Thoracic aorta (tissue), 2 donors: Measurements from ENCODE around the gene FSCN2. TPM values are rescaled to one million over a fixed set of nuclear protein-coding genes. Genes with fewer than 3 reads are reported as not detected.

Experiments
- ATAC-seq: fragments of 150-250 bp; one replicate; pipeline ENCODE4 v1.8.0; 2017; ENCODE audit warnings: low read depth; ENCODE audit not compliant: insufficient number of reproducible peaks, low FRiP score
- DNase-seq: peaks from one replicate; pipeline ENCODE4 v3.0.0-alpha.2; 2020; ENCODE audit warnings: low spot score
- H3K27ac ChIP-seq, 2 donors: fragments of 200-600 bp; sonication (generic); 1 replicate in 1 of 2; 2 replicates in 1 of 2; pipeline ENCODE4 v1.5.1; 2016; ENCODE audit warnings: mild to moderate bottlenecking in 2 of 2, moderate library complexity in 2 of 2
- H3K27me3 ChIP-seq: fragments of 200-600 bp; sonication (generic); replicated peaks from 2 replicates; pipeline ENCODE4 v1.6.0; 2016; ENCODE audit warnings: mild to moderate bottlenecking; ENCODE audit not compliant: insufficient read depth
- H3K36me3 ChIP-seq: fragments of 200-600 bp; sonication (generic); one replicate; pipeline ENCODE4 v1.5.1; 2016
- H3K4me1 ChIP-seq, 2 donors: fragments of 200-600 bp; sonication (generic); 1 replicate in 1 of 2; 2 replicates in 1 of 2; pipeline versions ENCODE4 v1.5.1 to v1.6.0; 2016; ENCODE audit warnings: low read depth in 2 of 2, mild to moderate bottlenecking in 1 of 2; ENCODE audit not compliant: control insufficient read depth in 1 of 2
- H3K4me3 ChIP-seq: fragments of 200-600 bp; sonication (generic); 2 replicates; pipeline ENCODE4 v1.5.1; 2016; ENCODE audit warnings: mild to moderate bottlenecking
- H3K9me3 ChIP-seq: fragments of 200-600 bp; sonication (generic); 2 replicates; pipeline ENCODE4 v1.5.1; 2016
- total RNA-seq, 2 donors: library from RNA; depleted of rRNA; stranded (reverse); fragments of >200 nt; gene quantifications; one replicate each; pipeline versions ENCODE4 v1.1.0 to v1.2.3, GENCODE V29; 2016
- TF ChIP-seq, protein P1 (sequence below): fragments of 200-600 bp; sonication (generic); IDR thresholded peaks from one replicate; pipeline ENCODE4 v1.5.1; 2019; ENCODE audit warnings: antibody characterized with exemption

Gene FSCN2
- total RNA-seq, 2 donors from 2014 or later, result 4.2 to 9.2 TPM

- TF ChIP-seq, protein P1, sequence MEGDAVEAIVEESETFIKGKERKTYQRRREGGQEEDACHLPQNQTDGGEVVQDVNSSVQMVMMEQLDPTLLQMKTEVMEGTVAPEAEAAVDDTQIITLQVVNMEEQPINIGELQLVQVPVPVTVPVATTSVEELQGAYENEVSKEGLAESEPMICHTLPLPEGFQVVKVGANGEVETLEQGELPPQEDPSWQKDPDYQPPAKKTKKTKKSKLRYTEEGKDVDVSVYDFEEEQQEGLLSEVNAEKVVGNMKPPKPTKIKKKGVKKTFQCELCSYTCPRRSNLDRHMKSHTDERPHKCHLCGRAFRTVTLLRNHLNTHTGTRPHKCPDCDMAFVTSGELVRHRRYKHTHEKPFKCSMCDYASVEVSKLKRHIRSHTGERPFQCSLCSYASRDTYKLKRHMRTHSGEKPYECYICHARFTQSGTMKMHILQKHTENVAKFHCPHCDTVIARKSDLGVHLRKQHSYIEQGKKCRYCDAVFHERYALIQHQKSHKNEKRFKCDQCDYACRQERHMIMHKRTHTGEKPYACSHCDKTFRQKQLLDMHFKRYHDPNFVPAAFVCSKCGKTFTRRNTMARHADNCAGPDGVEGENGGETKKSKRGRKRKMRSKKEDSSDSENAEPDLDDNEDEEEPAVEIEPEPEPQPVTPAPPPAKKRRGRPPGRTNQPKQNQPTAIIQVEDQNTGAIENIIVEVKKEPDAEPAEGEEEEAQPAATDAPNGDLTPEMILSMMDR, result no peak
- Histone ChIP-seq H3K9me3 (no peaks in the 10 kb centered on the region), H3K4me1 (peaks cover 20 to 52% of the 10 kb centered on the region in 2 donors), H3K27me3 (no peaks in the 10 kb centered on the region), H3K4me3 (no peak overlapping the region), H3K36me3 (peaks cover 49% of the 10 kb centered on the region), H3K27ac (no peak overlapping the region)
- ATAC-seq (no peak), DNase-seq (no peak)
Observed at GRCh38 chr17:81558941-81559806, 31.0 kb downstream of the FSCN2 start.

DNA sequence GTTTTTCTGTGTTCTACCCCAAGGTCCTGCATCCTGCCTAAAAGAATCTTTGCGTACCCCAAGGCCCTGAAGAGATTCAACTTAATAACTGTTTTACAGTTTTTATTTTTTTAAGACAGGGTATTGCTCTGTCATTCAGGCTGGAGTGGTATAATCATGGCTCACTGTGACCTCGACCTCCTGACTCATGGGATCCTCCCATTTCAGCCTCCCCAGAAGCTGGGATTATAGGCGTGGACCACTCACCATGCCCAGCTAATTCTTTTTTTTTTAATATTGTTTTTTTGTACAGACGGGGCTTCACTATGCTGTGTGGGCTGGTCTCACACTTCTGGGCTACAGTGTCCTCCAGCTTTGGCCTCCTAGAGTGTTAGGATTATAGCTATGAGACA is 33.3 kb downstream of the FSCN2 start:
- ATAC-seq, result no peak
- Histone ChIP-seq H3K4me3 (no peak overlapping the region), H3K27ac (peak overlapping the region in 1 of 2 donors; percentile 0), H3K4me1 (peaks cover 32 to 63% of the 10 kb centered on the region in 2 donors), H3K27me3 (no peaks in the 10 kb centered on the region), H3K9me3 (no peaks in the 10 kb centered on the region), H3K36me3 (peaks cover 48% of the 10 kb centered on the region)
- no peak for DNase-seq
- TF ChIP-seq, protein P1, result no peak

DNA sequence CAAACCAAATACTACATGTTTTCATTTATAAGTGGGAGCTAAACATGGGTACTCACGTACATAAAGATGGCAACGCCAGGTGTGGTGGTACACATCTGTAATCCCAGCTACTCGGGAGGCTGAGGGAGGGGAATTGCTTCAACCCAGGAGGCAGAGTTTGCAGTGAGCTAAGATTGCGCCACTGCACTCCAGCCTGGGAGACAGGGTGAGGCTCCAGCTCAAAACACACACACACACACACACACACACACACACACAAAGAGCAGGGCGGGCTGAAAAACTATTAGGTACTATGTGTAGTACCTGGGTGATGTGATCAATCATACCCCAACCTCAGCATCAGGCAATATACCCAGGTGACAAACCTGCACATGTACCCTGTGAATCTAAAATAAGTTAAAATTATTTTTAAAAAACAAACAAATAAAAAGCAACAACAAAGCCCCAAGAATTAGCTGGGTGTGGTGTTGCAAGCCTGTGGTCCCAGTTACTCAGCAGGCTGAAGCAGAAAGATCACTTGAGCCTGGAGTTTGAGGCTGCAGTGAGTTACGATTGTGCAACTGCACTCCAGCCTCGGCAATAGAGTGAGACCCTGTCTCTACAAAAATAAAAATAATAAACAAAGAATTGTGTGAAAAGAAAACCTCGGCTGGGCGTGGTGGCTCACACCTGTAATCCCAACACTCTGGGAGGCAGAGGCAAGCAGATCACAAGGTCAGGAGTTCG is 35.8 kb downstream of the FSCN2 start:
- Histone ChIP-seq H3K36me3 (peaks cover 25% of the 10 kb centered on the region), H3K27me3 (no peaks in the 10 kb centered on the region), H3K9me3 (no peaks in the 10 kb centered on the region), H3K4me1 (peaks cover 45 to 75% of the 10 kb centered on the region in 2 donors), H3K27ac (peak overlapping the region; percentile 93 to 96), H3K4me3 (peak overlapping the region; percentile 64)
- DNase-seq (no peak), ATAC-seq (no peak)
- TF ChIP-seq, protein P1, result no peak

DNA sequence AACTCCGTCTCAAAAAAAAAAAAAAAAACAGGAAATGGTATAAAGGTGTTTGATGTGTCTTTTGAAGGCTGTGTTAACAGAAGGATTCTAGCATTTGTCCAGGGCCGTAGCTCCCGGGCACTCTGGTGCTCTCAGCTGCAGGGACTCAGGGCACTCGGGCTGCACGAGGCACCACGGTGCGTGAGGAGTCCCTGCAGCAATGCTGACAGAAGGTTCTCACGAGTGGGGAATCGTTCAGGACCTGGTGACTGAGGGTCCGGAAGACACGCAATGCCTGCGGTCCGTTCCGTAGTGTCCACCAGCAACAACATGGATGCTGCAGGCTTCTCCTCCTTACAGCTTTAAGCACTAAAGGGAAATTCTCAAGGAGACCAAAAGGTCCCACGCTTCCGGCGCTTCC is 36.6 kb downstream of the FSCN2 start:
- Histone ChIP-seq H3K27me3 (no peaks in the 10 kb centered on the region), H3K4me1 (peaks cover 45 to 71% of the 10 kb centered on the region in 2 donors), H3K36me3 (peaks cover 23% of the 10 kb centered on the region), H3K27ac (peak overlapping the region; percentile 93 to 96), H3K9me3 (no peaks in the 10 kb centered on the region), H3K4me3 (peak overlapping the region; percentile 64)
- DNase-seq, result no peak
- ATAC-seq, result no peak
- TF ChIP-seq, protein P1, result no peak

- Histone ChIP-seq H3K36me3 (peaks cover 27% of the 10 kb centered on the region), H3K9me3 (no peaks in the 10 kb centered on the region), H3K4me1 (peaks cover 45 to 71% of the 10 kb centered on the region in 2 donors), H3K4me3 (peak overlapping the region; percentile 64), H3K27ac (peak overlapping the region; percentile 93 to 96), H3K27me3 (no peaks in the 10 kb centered on the region)
- ATAC-seq (no peak), DNase-seq (no peak)
- TF ChIP-seq, protein P1, result no peak
Observed at GRCh38 chr17:81565231-81565630, 37.1 kb downstream of the FSCN2 start.
